Measurements from ENCODE around the gene LCOR. TPM values are rescaled to one million over a fixed set of nuclear protein-coding genes. Genes with fewer than 3 reads are reported as not detected.

LCOR gene
- total RNA-seq, 1 donor from 2014 or later, result 39.5 TPM

GRCh38 chr10:96895662-96896424, 63.7 kb downstream of the LCOR start:
- H3K4me3 ChIP-seq, result no peak overlapping the region
- H3K36me3 ChIP-seq, result no peaks in the 10 kb centered on the region
- DNase-seq (no peak), ATAC-seq (no peak)
- H3K4me1 ChIP-seq, result peaks cover 5% of the 10 kb centered on the region
- H3K9me3 ChIP-seq, result peaks cover 6% of the 10 kb centered on the region
- no peak for TF ChIP-seq CTCF (IDR thresholded peaks at IDR 0.05)
- no peak overlapping the region for H3K27ac ChIP-seq
- intact Hi-C loops (cut with DNase I), result no loop called here
- H3K27me3 ChIP-seq, result no peaks in the 10 kb centered on the region

- intact Hi-C loops (cut with DNase I), result no loop called here
- Histone ChIP-seq H3K4me3 (no peak overlapping the region), H3K27ac (no peak overlapping the region), H3K4me1 (peaks cover 5% of the 10 kb centered on the region), H3K9me3 (peaks cover 6% of the 10 kb centered on the region), H3K27me3 (no peaks in the 10 kb centered on the region), H3K36me3 (no peaks in the 10 kb centered on the region)
- no peak for ATAC-seq
- DNase-seq, result no peak
- TF ChIP-seq CTCF (IDR thresholded peaks at IDR 0.05), result no peak
These were observed 64.9 kb downstream of the LCOR start for GRCh38 chr10:96896884-96897589.

GRCh38 chr10:96902117-96902516, 70.0 kb downstream of the LCOR start:
- H3K9me3 ChIP-seq, result no peaks in the 10 kb centered on the region
- no peak for TF ChIP-seq CTCF (IDR thresholded peaks at IDR 0.05)
- intact Hi-C loops (cut with DNase I), result no loop called here
- H3K27ac ChIP-seq, result no peak overlapping the region
- peaks cover 8% of the 10 kb centered on the region for H3K4me1 ChIP-seq
- no peak for ATAC-seq
- H3K27me3 ChIP-seq, result no peaks in the 10 kb centered on the region
- DNase-seq, result no peak
- no peaks in the 10 kb centered on the region for H3K36me3 ChIP-seq
- H3K4me3 ChIP-seq, result no peak overlapping the region

GRCh38 chr10:96902731-96903358, 70.7 kb downstream of the LCOR start:
- no peak for DNase-seq
- ATAC-seq, result no peak
- H3K27me3 ChIP-seq, result no peaks in the 10 kb centered on the region
- H3K9me3 ChIP-seq, result no peaks in the 10 kb centered on the region
- H3K4me1 ChIP-seq, result peaks cover 4% of the 10 kb centered on the region
- no peak overlapping the region for H3K27ac ChIP-seq
- TF ChIP-seq CTCF (IDR thresholded peaks at IDR 0.05), result no peak
- H3K4me3 ChIP-seq, result no peak overlapping the region
- H3K36me3 ChIP-seq, result no peaks in the 10 kb centered on the region
- intact Hi-C loops (cut with DNase I), result no loop called here

GRCh38 chr10:96904648-96905047, 72.5 kb downstream of the LCOR start:
- Histone ChIP-seq H3K4me3 (no peak overlapping the region), H3K27ac (no peak overlapping the region), H3K27me3 (no peaks in the 10 kb centered on the region), H3K9me3 (no peaks in the 10 kb centered on the region), H3K4me1 (peaks cover 4% of the 10 kb centered on the region), H3K36me3 (no peaks in the 10 kb centered on the region)
- DNase-seq (no peak), ATAC-seq (no peak)
- intact Hi-C loops (cut with DNase I), result no loop called here
- no peak for TF ChIP-seq CTCF (IDR thresholded peaks at IDR 0.05)

Measured in upper lobe of right lung (tissue), 1 donor.